ENCODE results near the gene CPNE7. TPM values are rescaled to one million over a fixed set of nuclear protein-coding genes. Genes with fewer than 3 reads are reported as not detected.

The CPNE7 gene
- total RNA-seq, 4 donors from 2014 or later, result 1.1 to 3.3 (median 2.5) TPM

- TF ChIP-seq POLR2A (IDR thresholded peaks at IDR 0.05), result no peak
- TF ChIP-seq CTCF (IDR thresholded peaks at IDR 0.05), result no peak
- DNase-seq (ENCODE audit: low spot score in 2 of 2), result no peak
- 41 to 61% methylated on average over 10 to 15 of the region's 16 CpGs for WGBS, 2 donors
- intact Hi-C loops (cut with DNase I; ENCODE audit: low total_unique reads), result no loop called here
- H3K4me3 ChIP-seq (ENCODE audit: low read depth, poor library complexity, severe bottlenecking), result no peak overlapping the region
Measured at GRCh38 chr16:89620406-89620841, 44.9 kb downstream of the CPNE7 start.

GRCh38 chr16:89621136-89621697, 45.7 kb downstream of the CPNE7 start:
- H3K4me3 ChIP-seq (ENCODE audit: low read depth, poor library complexity, severe bottlenecking), result no peak overlapping the region
- 72 to 80% methylated on average over 18 of the region's 18 CpGs for WGBS, 2 donors
- TF ChIP-seq CTCF (IDR thresholded peaks at IDR 0.05), result no peak
- TF ChIP-seq POLR2A (IDR thresholded peaks at IDR 0.05), result no peak
- no peak for DNase-seq (ENCODE audit: low spot score in 2 of 2)
- intact Hi-C loops (cut with DNase I; ENCODE audit: low total_unique reads), result no loop called here

GRCh38 chr16:89621698-89622409, 46.3 kb downstream of the CPNE7 start:
- no peak overlapping the region for H3K4me3 ChIP-seq (ENCODE audit: low read depth, poor library complexity, severe bottlenecking)
- DNase-seq (ENCODE audit: low spot score in 2 of 2), result no peak
- TF ChIP-seq POLR2A (IDR thresholded peaks at IDR 0.05) (no peak), CTCF (IDR thresholded peaks at IDR 0.05) (no peak)
- WGBS, 2 donors, result 77 to 81% methylated on average over 31 to 32 of the region's 32 CpGs
- intact Hi-C loops (cut with DNase I; ENCODE audit: low total_unique reads), result no loop called here

GRCh38 chr16:89623511-89624261, 48.1 kb downstream of the CPNE7 start:
- H3K4me3 ChIP-seq (ENCODE audit: low read depth, poor library complexity, severe bottlenecking), result no peak overlapping the region
- WGBS, 2 donors, result 19 to 20% methylated on average over 28 of the region's 28 CpGs
- DNase-seq (ENCODE audit: low spot score in 2 of 2), result no peak
- TF ChIP-seq CTCF (IDR thresholded peaks at IDR 0.05), result no peak
- no peak for TF ChIP-seq POLR2A (IDR thresholded peaks at IDR 0.05)
- intact Hi-C loops (cut with DNase I; ENCODE audit: low total_unique reads), result no loop called here

- TF ChIP-seq CTCF (IDR thresholded peaks at IDR 0.05) (no peak), POLR2A (IDR thresholded peaks at IDR 0.05) (no peak)
- intact Hi-C loops (cut with DNase I; ENCODE audit: low total_unique reads), result no loop called here
- DNase-seq (ENCODE audit: low spot score in 2 of 2), result no peak
- H3K4me3 ChIP-seq (ENCODE audit: low read depth, poor library complexity, severe bottlenecking), result no peak overlapping the region
- WGBS, 2 donors, result 50 to 52% methylated on average over 21 of the region's 21 CpGs
Measured at GRCh38 chr16:89624777-89625761, 49.5 kb downstream of the CPNE7 start.

Measured in lower leg skin (tissue), 4 donors.